Keratinocyte (primary cell): ENCODE data around the gene SORL1. TPM values are rescaled to one million over a fixed set of nuclear protein-coding genes. Genes with fewer than 3 reads are reported as not detected.

Experiments used
- DNase-seq: peaks from one replicate; pipeline ENCODE4 v3.0.0-alpha.2; 2011; ENCODE audit warnings: low read depth, missing footprints, low spot score
- FAIRE-seq: peaks from 2 replicates; lab custom pipeline; 2011; peaks lifted over from hg19 to GRCh38; lab: Jason Lieb, UNC
- H2AFZ ChIP-seq: 2 replicates; pipeline ENCODE4 v1.6.0; 2012; ENCODE audit warnings: low read length, control low read depth, inconsistent platforms; ENCODE audit not compliant: control insufficient read depth
- H3K27ac ChIP-seq: 2 replicates; pipeline ENCODE4 v1.5.1; 2011; ENCODE audit warnings: low read length; ENCODE audit not compliant: control insufficient read depth, insufficient read depth
- H3K27me3 ChIP-seq: 3 replicates; pipeline ENCODE4 v1.6.0; 2011; ENCODE audit warnings: low read length; ENCODE audit not compliant: control insufficient read depth, insufficient read depth; ENCODE audit errors: extremely low read depth
- H3K36me3 ChIP-seq, 2 experiments: 2 replicates in 1 of 2; 3 replicates in 1 of 2; pipeline ENCODE4 v1.5.1; 2011; ENCODE audit warnings: low read length in 2 of 2, mild to moderate bottlenecking in 1 of 2; ENCODE audit not compliant: control insufficient read depth in 2 of 2, insufficient read depth in 2 of 2; ENCODE audit errors: extremely low read depth in 1 of 2
- H3K4me1 ChIP-seq: 3 replicates; pipeline ENCODE4 v1.5.1; 2011; ENCODE audit warnings: low read length; ENCODE audit not compliant: control insufficient read depth, insufficient read depth; ENCODE audit errors: extremely low read depth
- H3K4me2 ChIP-seq: 3 replicates; pipeline ENCODE4 v1.6.0; 2011; ENCODE audit warnings: low read depth, low read length; ENCODE audit not compliant: control insufficient read depth, insufficient read depth; ENCODE audit errors: extremely low read depth
- H3K4me3 ChIP-seq, 3 experiments: fragments of 200-600 bp in 1 of 3; sonication (generic) in 1 of 3; 2 replicates in 2 of 3; 3 replicates in 1 of 3; pipeline ENCODE4 v1.5.1; 2011 to 2016; ENCODE audit warnings: low read length in 3 of 3, mild to moderate bottlenecking in 3 of 3, control low read depth in 2 of 3, inconsistent platforms in 1 of 3, low read depth in 1 of 3, mixed read lengths in 1 of 3, mixed run types in 1 of 3, moderate library complexity in 1 of 3; ENCODE audit not compliant: control insufficient read depth in 2 of 3, insufficient read depth in 2 of 3; ENCODE audit errors: extremely low read depth in 1 of 3
- H3K79me2 ChIP-seq: 2 replicates; pipeline ENCODE4 v1.6.0; 2012; ENCODE audit warnings: low read length; ENCODE audit not compliant: control insufficient read depth, insufficient read depth
- H3K9ac ChIP-seq: 3 replicates; pipeline ENCODE4 v1.6.0; 2011; ENCODE audit warnings: low read length; ENCODE audit not compliant: control insufficient read depth, insufficient read depth; ENCODE audit errors: extremely low read depth
- H3K9me1 ChIP-seq: 3 replicates; pipeline ENCODE4 v1.6.0; 2011; ENCODE audit warnings: low read length; ENCODE audit not compliant: control insufficient read depth, insufficient read depth; ENCODE audit errors: extremely low read depth
- H3K9me3 ChIP-seq: 2 replicates; pipeline ENCODE4 v1.5.1; 2012; ENCODE audit warnings: low read depth, low read length; ENCODE audit not compliant: control insufficient read depth
- H4K20me1 ChIP-seq: 3 replicates; pipeline ENCODE4 v1.6.0; 2011; ENCODE audit warnings: low read length; ENCODE audit not compliant: control insufficient read depth, insufficient read depth; ENCODE audit errors: extremely low read depth
- CTCF ChIP-seq, 3 experiments: IDR thresholded peaks in 1 of 3; conservative IDR thresholded peaks in 1 of 3; optimal IDR thresholded peaks in 1 of 3; 2 replicates in 2 of 3; 3 replicates in 1 of 3; pipeline versions ENCODE3 to v1.5.1; 2011; ENCODE audit warnings: low read length in 3 of 3, mild to moderate bottlenecking in 3 of 3, moderate library complexity in 2 of 3, control low read depth in 1 of 3, inconsistent platforms in 1 of 3; ENCODE audit not compliant: insufficient read depth in 2 of 3; ENCODE audit errors: extremely low read depth in 1 of 3
- EZH2 ChIP-seq: IDR thresholded peaks from one replicate; pipeline ENCODE4 v1.6.1; 2012; ENCODE audit warnings: inconsistent platforms, mild to moderate bottlenecking, low read length, moderate library complexity
- dilution Hi-C: fragments of 300-500 bp; cut with MboI; formaldehyde crosslinking; loops from one replicate; pipeline ENCODE4 v1.7.0; 2020; ENCODE audit warnings: low sequenced_read_pairs; ENCODE audit not compliant: extremely low pct_ligation_motif_present
- polyA plus RNA-seq, 5 experiments: library from polyadenylated mRNA; depleted of rRNA in 3 of 5; stranded (reverse) in 3 of 5; stranded (forward) in 1 of 5; unstranded in 1 of 5; fragments of >200 nt; gene quantifications; 1 replicate in 1 of 5; 2 replicates in 3 of 5; 3 replicates in 1 of 5; pipeline versions ENCODE4 v1.2.1 to v1.2.3, GENCODE V29; 2011 to 2012; ENCODE audit warnings: missing spikeins in 2 of 5, low read depth in 1 of 5, low replicate concordance in 1 of 5

The SORL1 gene
- polyA plus RNA-seq, 1 donor (not counting 4 experiments of a cell fraction or from before 2014, with no cell fraction given) = 38.9 TPM

GRCh38 chr11:121523581-121524232 lies 71.6 kb downstream of the SORL1 start:
- Histone ChIP-seq H3K9me3 (no peaks in the 10 kb centered on the region), H3K27ac (no peak overlapping the region), H3K4me1 (peaks cover 29% of the 10 kb centered on the region), H3K36me3 (peaks cover 0 to 10% of the 10 kb centered on the region in 2 experiments), H3K9me1 (no peaks in the 10 kb centered on the region), H4K20me1 (no peaks in the 10 kb centered on the region), H2AFZ (no peak overlapping the region), H3K9ac (no peak overlapping the region), H3K4me2 (no peak overlapping the region), H3K4me3 (no peak overlapping the region), H3K27me3 (no peaks in the 10 kb centered on the region), H3K79me2 (no peaks in the 10 kb centered on the region)
- TF ChIP-seq EZH2 (no peak), CTCF (optimal IDR thresholded peaks at IDR 0.05 in 1 of 3, IDR thresholded peaks at IDR 0.05 in 1 of 3, conservative IDR thresholded peaks at IDR 0.05 in 1 of 3; ENCODE audit: extremely low read depth in 1 of 3, insufficient read depth in 2 of 3, low read length in 3 of 3) (no peak)
- no peak for DNase-seq
- FAIRE-seq = no peak
- dilution Hi-C loops = no loop called here

- dilution Hi-C loops = no loop called here
- TF ChIP-seq EZH2 = no peak
- no peak for TF ChIP-seq CTCF (optimal IDR thresholded peaks at IDR 0.05 in 1 of 3, IDR thresholded peaks at IDR 0.05 in 1 of 3, conservative IDR thresholded peaks at IDR 0.05 in 1 of 3; ENCODE audit: extremely low read depth in 1 of 3, insufficient read depth in 2 of 3, low read length in 3 of 3)
Observed at GRCh38 chr11:121524233-121524631, 72.1 kb downstream of the SORL1 start.

More at GRCh38 chr11:121524233-121524631, 72.1 kb downstream of the SORL1 start:
- Histone ChIP-seq H2AFZ (no peak overlapping the region), H3K9me1 (no peaks in the 10 kb centered on the region), H3K4me2 (no peak overlapping the region), H3K9ac (no peak overlapping the region), H3K27me3 (no peaks in the 10 kb centered on the region), H4K20me1 (no peaks in the 10 kb centered on the region), H3K79me2 (no peaks in the 10 kb centered on the region), H3K27ac (no peak overlapping the region), H3K4me1 (peaks cover 29% of the 10 kb centered on the region), H3K4me3 (no peak overlapping the region), H3K36me3 (peaks cover 0 to 10% of the 10 kb centered on the region in 2 experiments), H3K9me3 (no peaks in the 10 kb centered on the region)
- FAIRE-seq (no peak), DNase-seq (no peak)
